H4 (cell line): ENCODE results near the gene TMEM132D. TPM values are rescaled to one million over a fixed set of nuclear protein-coding genes. Genes with fewer than 3 reads are reported as not detected.

Experiments used
- DNase-seq: peaks from one replicate; pipeline ENCODE4 v3.0.0-alpha.2; 2015; ENCODE audit warnings: low spot score
- total RNA-seq: library from RNA; depleted of rRNA; stranded (reverse); fragments of >200 nt; shearing (Covaris generic); gene quantifications from 2 replicates; pipeline ENCODE4 v1.2.3, GENCODE V29; 2014

The TMEM132D gene
- total RNA-seq, 1 experiment from 2014 or later = not detected

DNA sequence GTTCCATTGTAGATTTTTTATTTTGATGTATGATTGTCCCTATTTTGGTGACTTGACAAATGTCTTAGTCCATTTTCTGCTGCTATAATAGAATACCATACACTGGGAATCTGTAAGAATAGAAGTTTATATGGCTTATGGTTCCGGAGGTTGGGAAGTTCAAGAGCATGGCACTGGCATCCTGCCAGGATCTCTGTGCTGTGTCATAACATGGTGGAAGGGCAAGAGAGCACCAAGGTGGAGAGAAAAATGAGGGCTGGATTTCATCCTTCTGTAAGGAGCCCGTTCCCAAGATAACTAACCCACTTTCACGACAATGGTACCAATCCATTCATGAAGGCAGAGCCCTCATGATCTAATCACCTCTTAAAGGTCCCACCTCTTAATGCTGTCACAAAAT, 176.7 kb downstream of the TMEM132D start:
- DNase-seq = no peak

- DNase-seq = no peak
Observed at GRCh38 chr12:129723260-129723659, 180.6 kb downstream of the TMEM132D start.

- DNase-seq = no peak
Observed at GRCh38 chr12:129720618-129721017, 183.2 kb downstream of the TMEM132D start.

- DNase-seq = no peak
Observed at GRCh38 chr12:129719416-129719815, 184.4 kb downstream of the TMEM132D start.

DNA sequence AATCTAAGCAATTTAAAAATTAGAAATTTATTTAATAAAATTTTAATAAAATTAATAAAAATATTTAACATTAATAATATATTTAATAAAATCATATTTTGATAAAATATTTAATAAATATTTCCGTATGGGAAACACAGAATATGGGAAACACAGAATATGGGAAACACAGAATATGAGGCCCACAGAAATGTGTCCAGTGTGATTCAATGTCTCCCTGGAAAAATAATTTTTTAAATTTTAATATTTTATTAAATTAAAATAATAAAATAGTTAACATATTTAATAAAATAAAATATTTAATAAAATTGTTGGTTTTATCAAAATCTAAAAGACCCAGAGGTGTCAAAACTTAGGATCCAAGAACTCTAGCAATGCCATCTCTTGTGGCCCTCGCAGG, 186.4 kb downstream of the TMEM132D start:
- no peak for DNase-seq

- no peak for DNase-seq
Observed at GRCh38 chr12:129716825-129717224, 187.0 kb downstream of the TMEM132D start.

GRCh38 chr12:129706716-129707115, 197.1 kb downstream of the TMEM132D start:
- DNase-seq = no peak

DNA sequence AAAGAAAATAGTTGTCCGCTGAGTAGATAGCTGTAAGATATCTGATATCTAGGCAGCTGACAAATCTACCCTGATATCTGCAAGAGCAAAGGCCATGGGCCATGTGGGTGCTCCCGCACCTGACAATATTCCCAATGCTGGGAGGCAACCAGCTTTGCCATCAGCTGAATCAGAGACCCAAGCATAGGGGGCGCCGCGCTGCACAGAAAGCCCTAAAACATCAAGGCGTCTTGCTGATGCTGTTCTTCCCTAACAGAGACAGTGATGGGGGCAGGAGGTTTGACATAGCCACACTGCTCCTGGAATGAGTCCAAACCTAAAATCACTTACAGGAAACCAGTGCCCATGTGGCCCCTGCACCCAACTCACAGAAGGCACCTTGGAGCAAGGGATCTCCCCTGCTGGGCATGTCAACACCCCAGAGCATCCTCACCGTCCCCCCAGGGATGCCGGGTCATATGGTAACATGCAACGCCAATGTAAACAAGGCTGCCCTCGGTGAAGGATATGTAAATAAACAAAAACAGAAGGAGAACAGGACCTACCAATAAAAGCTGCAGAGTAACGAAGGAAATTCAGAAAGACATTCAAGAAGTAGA, 199.5 kb downstream of the TMEM132D start:
- no peak for DNase-seq

GRCh38 chr12:129701631-129702101, 202.2 kb downstream of the TMEM132D start:
- no peak for DNase-seq

DNA sequence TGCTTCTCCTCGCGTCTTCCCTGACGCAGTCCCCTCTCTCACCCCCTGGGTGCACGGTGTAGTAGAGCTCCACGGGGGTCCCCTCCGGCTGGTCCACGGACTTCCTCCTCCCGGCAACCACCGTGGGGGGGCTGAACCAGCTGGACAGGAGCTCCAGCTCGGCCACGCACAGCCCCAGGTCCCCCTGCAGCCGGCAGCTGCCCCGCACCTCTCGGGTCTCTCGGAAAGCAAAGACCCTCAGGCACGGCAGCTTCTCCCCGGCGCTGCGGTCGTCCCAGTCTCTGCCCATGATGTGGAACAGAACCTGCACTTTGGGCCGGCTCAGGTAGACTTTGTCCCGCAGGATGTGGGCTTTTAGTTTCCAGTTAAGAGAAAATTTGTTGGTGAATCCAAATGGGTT, 203.8 kb downstream of the TMEM132D start:
- no peak for DNase-seq

- peak; percentile 47 for DNase-seq
Observed at GRCh38 chr12:129696926-129697325, 206.9 kb downstream of the TMEM132D start.

GRCh38 chr12:129696405-129696804, 207.4 kb downstream of the TMEM132D start:
- no peak for DNase-seq

DNA sequence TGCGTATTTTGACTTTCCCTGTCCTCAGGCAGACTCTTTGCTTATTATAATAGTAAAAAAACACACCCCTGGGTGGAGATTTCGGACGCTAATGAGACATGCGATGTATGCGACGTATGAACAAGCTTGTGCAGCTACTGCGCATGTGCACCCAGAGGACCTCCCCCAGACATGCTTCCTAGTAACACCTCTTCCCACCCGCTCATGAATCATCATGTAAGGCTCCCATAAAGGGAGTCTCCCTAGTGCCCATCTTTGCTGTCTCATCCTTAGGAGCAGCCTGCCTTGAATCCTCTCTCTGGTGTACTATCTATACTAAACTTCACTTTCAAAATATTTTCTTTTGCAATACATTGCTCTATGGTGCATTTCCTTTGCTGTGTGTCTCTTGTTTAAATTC, 210.1 kb downstream of the TMEM132D start:
- DNase-seq = peak; percentile 53

- DNase-seq = no peak
Observed at GRCh38 chr12:129687731-129688130, 216.1 kb downstream of the TMEM132D start.

DNA sequence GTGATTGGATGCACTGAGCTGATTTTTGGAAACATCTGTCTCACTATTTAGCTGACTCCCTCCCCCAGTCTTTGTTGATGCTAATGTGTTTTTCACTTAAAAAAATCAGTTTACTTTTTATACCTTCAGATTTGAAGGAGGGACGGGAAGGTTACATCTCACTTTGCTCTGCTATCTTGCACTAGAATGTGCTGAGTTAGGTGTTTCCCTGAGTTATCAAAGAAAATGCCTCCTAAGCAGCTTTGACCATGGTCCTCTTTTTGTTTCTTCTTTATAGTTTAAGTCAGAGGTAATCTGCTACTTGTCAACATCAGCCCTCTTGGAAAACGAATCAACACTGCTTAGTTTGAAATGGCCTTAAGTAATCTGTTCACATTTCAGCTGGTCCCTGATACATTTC, 222.0 kb downstream of the TMEM132D start:
- no peak for DNase-seq

DNA sequence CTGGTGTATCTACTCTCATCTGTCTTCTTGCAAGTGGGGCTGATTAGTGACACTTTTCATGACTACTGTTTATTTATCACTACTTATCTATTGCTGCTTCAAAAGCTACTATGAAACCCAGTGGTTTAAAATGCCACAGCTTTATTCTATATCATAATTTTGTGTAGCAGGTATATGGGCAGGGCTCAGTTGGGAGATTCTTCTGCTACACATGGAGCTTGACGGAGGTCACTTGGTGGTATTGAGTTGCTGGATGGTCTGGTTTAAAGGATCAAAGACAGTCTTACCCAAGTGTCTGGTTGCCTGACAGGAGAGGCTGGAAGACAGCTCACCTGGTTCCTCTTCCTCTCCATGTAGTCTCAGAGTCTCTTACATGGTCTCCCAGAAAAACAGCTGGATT, 222.7 kb downstream of the TMEM132D start:
- no peak for DNase-seq

GRCh38 chr12:129676411-129676810, 227.4 kb downstream of the TMEM132D start:
- no peak for DNase-seq

DNA sequence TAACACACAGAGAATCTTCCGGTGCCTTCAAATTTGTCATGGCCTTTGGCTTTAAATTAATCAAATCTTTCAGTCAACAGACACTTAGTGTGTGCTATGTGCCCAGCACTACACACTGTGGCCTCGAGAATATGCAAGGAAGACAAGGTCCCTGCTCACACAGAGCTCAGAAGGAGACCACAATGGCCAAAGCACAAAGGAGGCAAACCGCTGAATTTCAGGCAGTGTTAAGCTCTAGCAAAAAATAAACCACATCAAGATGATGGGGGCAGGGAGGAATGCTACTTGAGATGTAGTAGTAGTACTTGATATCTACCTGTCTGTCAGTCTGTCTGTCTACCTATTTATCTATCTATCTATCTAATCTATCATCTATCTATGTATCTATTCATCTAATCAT, 227.9 kb downstream of the TMEM132D start:
- no peak for DNase-seq

GRCh38 chr12:129675496-129675895, 228.3 kb downstream of the TMEM132D start:
- no peak for DNase-seq

GRCh38 chr12:129673806-129674205, 230.0 kb downstream of the TMEM132D start:
- no peak for DNase-seq

DNA sequence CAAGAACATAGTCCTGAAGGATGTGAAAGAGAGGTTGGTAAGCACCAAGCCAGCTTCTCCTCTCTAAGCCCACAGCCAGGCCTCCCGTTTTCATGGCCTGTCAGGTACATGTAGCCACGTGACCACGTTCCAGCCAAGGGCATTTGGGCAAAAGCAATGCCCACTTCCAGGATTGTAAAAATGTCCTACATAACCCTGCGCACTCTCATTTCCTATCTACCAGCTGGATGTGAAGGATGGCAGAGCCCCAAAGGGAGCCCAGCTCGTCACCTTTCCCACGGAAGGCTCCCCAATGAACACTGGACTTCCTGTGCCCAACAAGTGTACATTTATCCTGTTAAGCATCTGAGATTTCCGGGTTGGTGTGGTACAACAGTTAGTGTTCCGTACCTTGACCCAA, 231.7 kb downstream of the TMEM132D start:
- DNase-seq = no peak

DNA sequence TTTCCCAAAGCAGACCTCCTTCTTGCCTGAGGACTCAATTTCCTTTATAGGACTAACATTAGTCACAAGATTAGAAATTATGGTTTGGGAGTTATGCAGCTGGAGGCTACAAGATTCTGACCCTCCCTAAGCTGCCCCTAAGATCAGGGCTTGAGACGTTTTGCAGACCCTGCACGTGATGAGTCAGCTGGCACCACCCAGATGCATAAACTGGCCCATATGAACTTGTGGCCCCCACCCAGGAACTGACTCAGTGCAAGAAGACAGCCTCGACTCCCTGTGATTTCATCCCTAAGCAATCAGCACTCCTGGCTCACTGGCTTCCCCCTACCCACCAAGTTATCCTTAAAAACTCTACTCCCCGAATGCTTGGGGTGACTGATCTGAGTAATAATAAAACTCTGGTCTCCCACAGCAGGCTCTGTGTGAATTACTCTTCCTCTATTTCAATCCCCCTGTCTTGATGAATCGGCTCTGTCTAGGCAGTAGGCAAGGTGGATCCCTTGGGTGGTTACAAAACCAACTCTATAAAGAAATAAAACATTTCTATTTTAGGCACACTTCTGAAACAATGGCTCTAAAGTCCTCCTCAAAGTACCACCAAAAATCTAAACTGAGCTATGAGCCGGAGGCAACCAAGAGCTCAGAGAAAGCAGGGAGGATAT, 233.4 kb downstream of the TMEM132D start:
- no peak for DNase-seq

DNA sequence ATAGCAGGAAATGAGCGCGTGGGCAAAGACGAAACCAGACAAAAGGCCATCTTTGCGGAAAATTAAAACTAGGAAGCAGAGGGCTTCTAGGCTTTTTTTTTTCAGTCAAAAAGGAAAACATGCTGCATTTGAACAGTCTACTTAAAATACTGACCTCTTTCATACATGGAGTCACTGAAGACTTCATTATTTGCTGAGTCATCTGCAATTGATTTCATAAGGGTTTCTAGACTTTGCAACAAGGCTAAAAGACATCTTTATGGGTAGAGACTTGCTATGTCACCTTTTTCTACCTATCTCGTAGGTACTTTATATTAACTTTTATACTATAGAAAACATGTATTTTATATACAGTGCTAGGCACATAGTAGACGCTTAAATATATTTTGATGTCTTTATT, 238.4 kb downstream of the TMEM132D start:
- DNase-seq = no peak

- no peak for DNase-seq
Observed at GRCh38 chr12:129662234-129662633, 241.6 kb downstream of the TMEM132D start.
